ENCODE results near the gene DNM1.
"Not testable (repeated sequence)": the region's sequence is repeated elsewhere in the genome, so short reads cannot be mapped to it uniquely, and the experiment has no call there.

DNM1 gene

GRCh38 chr9:128275198-128276007, 72.2 kb downstream of the DNM1 start, which contains the start of gene GOLGA2:
GOLGA2 (minus strand) TSS chr9:128276007; CDS start chr9:128275976, 31 bp downstream.
- DNase-seq (ENCODE audit: low read depth, low spot score) = no peak
- TF ChIP-seq EZH2 (IDR thresholded peaks at IDR 0.05) = no peak
- TF ChIP-seq FOXP2 (optimal IDR thresholded peaks at IDR 0.05; ENCODE audit: control extremely low read depth, extremely low read length, insufficient read depth) = no peak
- no peak for TF ChIP-seq POLR2AphosphoS5 (IDR thresholded peaks at IDR 0.05; ENCODE audit: borderline replicate concordance, low read depth, low read length)
- Histone ChIP-seq H3K9me3 (ENCODE audit: low read depth, low read length) (no peaks in the 10 kb centered on the region), H3K9ac (ENCODE audit: insufficient read length) (peak within 1 kb of the TSS; percentile 95), H3K4me3 (peak within 1 kb of the TSS; percentile 97), H3K27ac (peak within 1 kb of the TSS; percentile 75), H3K36me3 (ENCODE audit: insufficient read depth, low read length) (peaks cover 24% of the 10 kb centered on the region)

GRCh38 chr9:128276008-128276573, 72.9 kb downstream of the DNM1 start, which contains the start of gene SWI5:
SWI5 (plus strand) TSS chr9:128276276.
- H3K36me3 ChIP-seq (ENCODE audit: insufficient read depth, low read length) = peaks cover 24% of the 10 kb centered on the region
- H3K9ac ChIP-seq (ENCODE audit: insufficient read length) = peak within 1 kb of the TSS; percentile 95
- peak within 1 kb of the TSS; percentile 75 for H3K27ac ChIP-seq
- TF ChIP-seq POLR2AphosphoS5 (IDR thresholded peaks at IDR 0.05; ENCODE audit: borderline replicate concordance, low read depth, low read length) = peak; percentile 95
- no peak for TF ChIP-seq FOXP2 (optimal IDR thresholded peaks at IDR 0.05; ENCODE audit: control extremely low read depth, extremely low read length, insufficient read depth)
- no peak for TF ChIP-seq EZH2 (IDR thresholded peaks at IDR 0.05)
- H3K4me3 ChIP-seq = peak within 1 kb of the TSS; percentile 97
- DNase-seq (ENCODE audit: low read depth, low spot score) = peak; percentile 98
- no peaks in the 10 kb centered on the region for H3K9me3 ChIP-seq (ENCODE audit: low read depth, low read length)

- Histone ChIP-seq H3K4me3 (peak overlapping the region; percentile 97), H3K27ac (peak overlapping the region; percentile 75; the same call in 1 of the 2 replicates), H3K9ac (ENCODE audit: insufficient read length) (peak overlapping the region; percentile 95), H3K36me3 (ENCODE audit: insufficient read depth, low read length) (peaks cover 19% of the 10 kb centered on the region), H3K9me3 (ENCODE audit: low read depth, low read length) (no peaks in the 10 kb centered on the region)
- TF ChIP-seq POLR2AphosphoS5 (IDR thresholded peaks at IDR 0.05; ENCODE audit: borderline replicate concordance, low read depth, low read length) (no peak), EZH2 (IDR thresholded peaks at IDR 0.05) (no peak), FOXP2 (optimal IDR thresholded peaks at IDR 0.05; ENCODE audit: control extremely low read depth, extremely low read length, insufficient read depth) (no peak)
- no peak for DNase-seq (ENCODE audit: low read depth, low spot score)
Observed at GRCh38 chr9:128276574-128277270, 73.5 kb downstream of the DNM1 start.

- H3K4me3 ChIP-seq; H3K9ac ChIP-seq (ENCODE audit: insufficient read length); H3K36me3 ChIP-seq (ENCODE audit: insufficient read depth, low read length); H3K27ac ChIP-seq; DNase-seq (ENCODE audit: low read depth, low spot score); H3K9me3 ChIP-seq (ENCODE audit: low read depth, low read length): not testable (repeated sequence)
Observed at GRCh38 chr9:128279088-128280073, 76.2 kb downstream of the DNM1 start.

- no peak for DNase-seq (ENCODE audit: low read depth, low spot score)
- Histone ChIP-seq H3K9me3 (ENCODE audit: low read depth, low read length) (no peaks in the 10 kb centered on the region), H3K27ac (no peak overlapping the region), H3K36me3 (ENCODE audit: insufficient read depth, low read length) (no peaks in the 10 kb centered on the region), H3K9ac (ENCODE audit: insufficient read length) (no peak overlapping the region), H3K4me3 (no peak overlapping the region)
- TF ChIP-seq EZH2 (IDR thresholded peaks at IDR 0.05) = no peak
- TF ChIP-seq POLR2AphosphoS5 (IDR thresholded peaks at IDR 0.05; ENCODE audit: borderline replicate concordance, low read depth, low read length) = no peak
- no peak for TF ChIP-seq FOXP2 (optimal IDR thresholded peaks at IDR 0.05; ENCODE audit: control extremely low read depth, extremely low read length, insufficient read depth)
Observed at GRCh38 chr9:128280084-128280622, 77.0 kb downstream of the DNM1 start.

- no peaks in the 10 kb centered on the region for H3K36me3 ChIP-seq (ENCODE audit: insufficient read depth, low read length)
- H3K9me3 ChIP-seq (ENCODE audit: low read depth, low read length) = no peaks in the 10 kb centered on the region
- H3K4me3 ChIP-seq = no peak overlapping the region
- TF ChIP-seq POLR2AphosphoS5 (IDR thresholded peaks at IDR 0.05; ENCODE audit: borderline replicate concordance, low read depth, low read length) (no peak), FOXP2 (optimal IDR thresholded peaks at IDR 0.05; ENCODE audit: control extremely low read depth, extremely low read length, insufficient read depth) (no peak), EZH2 (IDR thresholded peaks at IDR 0.05) (no peak)
- no peak for DNase-seq (ENCODE audit: low read depth, low spot score)
- no peak overlapping the region for H3K27ac ChIP-seq
- H3K9ac ChIP-seq (ENCODE audit: insufficient read length) = no peak overlapping the region
Observed at GRCh38 chr9:128282500-128282899, 79.3 kb downstream of the DNM1 start.

- H3K4me3 ChIP-seq = no peak overlapping the region
- TF ChIP-seq POLR2AphosphoS5 (IDR thresholded peaks at IDR 0.05; ENCODE audit: borderline replicate concordance, low read depth, low read length) = no peak
- no peak for TF ChIP-seq EZH2 (IDR thresholded peaks at IDR 0.05)
- no peak for TF ChIP-seq FOXP2 (optimal IDR thresholded peaks at IDR 0.05; ENCODE audit: control extremely low read depth, extremely low read length, insufficient read depth)
- no peak overlapping the region for H3K9ac ChIP-seq (ENCODE audit: insufficient read length)
- H3K9me3 ChIP-seq (ENCODE audit: low read depth, low read length) = no peaks in the 10 kb centered on the region
- H3K27ac ChIP-seq = no peak overlapping the region
- DNase-seq (ENCODE audit: low read depth, low spot score) = no peak
- no peaks in the 10 kb centered on the region for H3K36me3 ChIP-seq (ENCODE audit: insufficient read depth, low read length)
Observed at GRCh38 chr9:128285033-128285784, 82.0 kb downstream of the DNM1 start.
